ENCODE measurements around the gene REG1A. TPM values are rescaled to one million over a fixed set of nuclear protein-coding genes. Genes with fewer than 3 reads are reported as not detected.

The REG1A gene
- total RNA-seq, 2 donors from 2014 or later: not detected

- Histone ChIP-seq H3K36me3 (no peaks in the 10 kb centered on the region), H3K27ac (no peak overlapping the region)
- no peak for DNase-seq (ENCODE audit: low spot score)
These were observed 11.4 kb downstream of the REG1A start for GRCh38 chr2:79131687-79132086.

GRCh38 chr2:79138385-79138784, 18.1 kb downstream of the REG1A start:
- Histone ChIP-seq H3K27ac (no peak overlapping the region), H3K9me3 (no peaks in the 10 kb centered on the region), H3K36me3 (no peaks in the 10 kb centered on the region), H3K27me3 (replicated peaks; ENCODE audit: insufficient read depth) (peaks cover 9% of the 10 kb centered on the region), H3K4me1 (replicated peaks) (no peaks in the 10 kb centered on the region), H3K4me3 (no peak overlapping the region)
- DNase-seq (ENCODE audit: low spot score): no peak
- TF ChIP-seq POLR2AphosphoS5 (IDR thresholded peaks at IDR 0.05) (no peak), CTCF (IDR thresholded peaks at IDR 0.05) (no peak), POLR2A (IDR thresholded peaks at IDR 0.05) (no peak)
- intact Hi-C loops (cut with DNase I): no loop called here
- WGBS: 82% methylated on average over 3 of the region's 3 CpGs

More at GRCh38 chr2:79131687-79132086, 11.4 kb downstream of the REG1A start:
- 76% methylated on average over 4 of the region's 4 CpGs for WGBS
- Histone ChIP-seq H3K9me3 (no peaks in the 10 kb centered on the region), H3K4me3 (no peak overlapping the region), H3K4me1 (replicated peaks) (no peaks in the 10 kb centered on the region), H3K27me3 (replicated peaks; ENCODE audit: insufficient read depth) (peaks cover 2% of the 10 kb centered on the region)
- TF ChIP-seq POLR2A (IDR thresholded peaks at IDR 0.05): no peak
- TF ChIP-seq CTCF (IDR thresholded peaks at IDR 0.05): peak in 1 of 4 experiments; percentile 13
- intact Hi-C loops (cut with DNase I): no loop called here

GRCh38 chr2:79139423-79139822, 19.1 kb downstream of the REG1A start:
- no peaks in the 10 kb centered on the region for H3K4me1 ChIP-seq (replicated peaks)
- H3K27me3 ChIP-seq (replicated peaks; ENCODE audit: insufficient read depth): peaks cover 9% of the 10 kb centered on the region
- no peaks in the 10 kb centered on the region for H3K36me3 ChIP-seq
- TF ChIP-seq POLR2AphosphoS5 (IDR thresholded peaks at IDR 0.05) (peak; percentile 72), POLR2A (IDR thresholded peaks at IDR 0.05) (no peak)
- intact Hi-C loops (cut with DNase I): no loop called here
- H3K27ac ChIP-seq: no peak overlapping the region
- H3K9me3 ChIP-seq: no peaks in the 10 kb centered on the region
- no peak overlapping the region for H3K4me3 ChIP-seq
- peak; percentile 6 for DNase-seq (ENCODE audit: low spot score)

GRCh38 chr2:79155826-79156476, 35.7 kb downstream of the REG1A start:
- Histone ChIP-seq H3K4me1 (replicated peaks) (no peaks in the 10 kb centered on the region), H3K27ac (no peak overlapping the region), H3K4me3 (no peak overlapping the region), H3K36me3 (no peaks in the 10 kb centered on the region), H3K27me3 (replicated peaks; ENCODE audit: insufficient read depth) (no peaks in the 10 kb centered on the region), H3K9me3 (no peaks in the 10 kb centered on the region)
- intact Hi-C loops (cut with DNase I): no loop called here
- WGBS: 94% methylated on average over 2 of the region's 2 CpGs
- TF ChIP-seq CTCF (IDR thresholded peaks at IDR 0.05): no peak
- TF ChIP-seq POLR2AphosphoS5 (IDR thresholded peaks at IDR 0.05): no peak
- TF ChIP-seq POLR2A (IDR thresholded peaks at IDR 0.05): no peak
- no peak for DNase-seq (ENCODE audit: low spot score)

GRCh38 chr2:79159030-79159429, 38.7 kb downstream of the REG1A start:
- Histone ChIP-seq H3K9me3 (no peaks in the 10 kb centered on the region), H3K36me3 (no peaks in the 10 kb centered on the region), H3K4me1 (replicated peaks) (no peaks in the 10 kb centered on the region), H3K4me3 (no peak overlapping the region), H3K27me3 (replicated peaks; ENCODE audit: insufficient read depth) (no peaks in the 10 kb centered on the region), H3K27ac (no peak overlapping the region)
- 78% methylated on average over 2 of the region's 2 CpGs for WGBS
- no peak for DNase-seq (ENCODE audit: low spot score)
- intact Hi-C loops (cut with DNase I): no loop called here
- TF ChIP-seq POLR2A (IDR thresholded peaks at IDR 0.05): no peak

- intact Hi-C loops (cut with DNase I): no loop called here
- Histone ChIP-seq H3K4me3 (no peak within 1 kb of the TSS), H3K27ac (no peak within 1 kb of the TSS), H3K27me3 (replicated peaks; ENCODE audit: insufficient read depth) (no peaks in the 10 kb centered on the region), H3K36me3 (no peaks in the 10 kb centered on the region), H3K4me1 (replicated peaks) (no peaks in the 10 kb centered on the region), H3K9me3 (no peaks in the 10 kb centered on the region)
- TF ChIP-seq CTCF (IDR thresholded peaks at IDR 0.05): no peak
- TF ChIP-seq POLR2A (IDR thresholded peaks at IDR 0.05): no peak
- no peak for TF ChIP-seq POLR2AphosphoS5 (IDR thresholded peaks at IDR 0.05)
- no peak for DNase-seq (ENCODE audit: low spot score)
These were observed 39.4 kb downstream of the REG1A start, which contains the start of gene REG3A for GRCh38 chr2:79159653-79160052. REG3A (minus strand) TSS chr2:79159753; CDS start chr2:79159405, 348 bp downstream.

Measured in prostate gland (tissue), 2 donors.